GM19240 (cell line): ENCODE data around the gene CDS1.
"Not testable (repeated sequence)": the region's sequence is repeated elsewhere in the genome, so short reads cannot be mapped to it uniquely, and the experiment has no call there.

Experiments used
- DNase-seq: peaks from one replicate; pipeline ENCODE4 v3.0.0; 2011; ENCODE audit warnings: low spot score; ENCODE audit not compliant: insufficient read length

Gene CDS1

GRCh38 chr4:84606645-84607044 is 23.7 kb downstream of the CDS1 start:
- no peak for DNase-seq

DNA sequence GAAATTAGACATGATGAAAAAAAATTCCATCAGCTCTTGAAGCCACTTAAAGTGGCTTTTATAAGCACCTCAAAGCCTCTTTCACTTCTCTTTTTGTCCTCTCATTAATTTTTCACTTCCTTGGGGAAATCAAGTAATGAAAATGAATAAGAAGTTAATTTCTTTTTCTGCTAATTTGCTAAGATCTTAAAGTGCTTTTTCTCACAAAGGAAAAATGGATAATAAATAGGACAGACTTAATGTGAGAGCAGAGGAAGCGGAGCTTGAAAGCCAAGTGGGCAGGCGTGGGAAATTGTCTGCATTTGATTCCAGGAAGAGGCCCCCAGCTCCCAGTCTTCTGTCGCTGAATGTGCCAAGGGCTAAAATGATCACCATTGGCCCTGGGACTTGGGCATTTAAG is 28.6 kb downstream of the CDS1 start:
- DNase-seq = no peak

DNA sequence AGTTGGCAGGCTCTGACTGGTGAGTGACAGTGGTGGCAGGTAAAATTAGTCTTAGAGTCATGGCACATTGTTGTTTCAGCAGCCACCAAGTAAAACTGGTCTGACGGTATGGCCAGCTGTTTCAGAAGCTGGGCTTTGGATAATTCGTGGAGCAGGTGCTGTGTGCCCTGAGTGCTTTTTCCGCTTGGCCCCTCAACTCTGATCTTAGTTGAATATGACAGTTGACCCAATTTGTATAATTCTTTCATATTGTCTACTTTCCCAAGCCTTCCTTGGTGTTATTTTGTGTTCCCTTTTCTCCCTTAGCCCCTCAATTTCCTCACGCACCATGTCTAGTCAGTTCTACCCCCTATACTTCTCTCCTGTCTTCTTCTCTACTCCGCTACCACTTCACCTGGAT is 32.0 kb downstream of the CDS1 start:
- DNase-seq = no peak

- DNase-seq = no peak
Observed at GRCh38 chr4:84615355-84615754, 32.4 kb downstream of the CDS1 start.

GRCh38 chr4:84622959-84623358 is 40.0 kb downstream of the CDS1 start:
- DNase-seq = no peak

- DNase-seq = no peak
Observed at GRCh38 chr4:84623661-84624060, 40.7 kb downstream of the CDS1 start.

DNA sequence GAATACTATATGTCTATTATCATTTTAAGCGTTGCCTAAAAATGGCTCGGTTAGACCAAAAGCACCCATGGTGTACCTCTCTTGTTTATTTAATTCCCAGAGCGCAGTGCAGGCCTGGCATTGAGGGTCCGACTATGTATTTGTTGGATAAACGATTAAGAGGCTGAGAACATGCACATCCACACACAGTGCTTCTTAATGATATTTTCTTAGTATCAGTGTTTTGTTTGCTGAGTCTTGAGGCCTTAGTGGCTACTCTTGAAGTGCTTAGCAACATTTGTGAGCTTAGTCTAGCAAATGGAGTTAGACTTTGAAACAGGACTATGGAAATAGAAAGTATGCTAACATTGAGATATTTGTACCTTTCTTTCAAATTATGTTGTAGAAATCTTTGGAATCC is 43.7 kb downstream of the CDS1 start:
- DNase-seq = no peak

GRCh38 chr4:84631573-84631972 is 48.6 kb downstream of the CDS1 start:
- no peak for DNase-seq

GRCh38 chr4:84632092-84632491 is 49.2 kb downstream of the CDS1 start:
- no peak for DNase-seq

- no peak for DNase-seq
Observed at GRCh38 chr4:84634961-84635360, 52.0 kb downstream of the CDS1 start.

GRCh38 chr4:84638092-84638491 is 55.2 kb downstream of the CDS1 start:
- no peak for DNase-seq

GRCh38 chr4:84639145-84639544 is 56.2 kb downstream of the CDS1 start:
- DNase-seq = no peak

GRCh38 chr4:84644087-84644486 is 61.2 kb downstream of the CDS1 start:
- no peak for DNase-seq

DNA sequence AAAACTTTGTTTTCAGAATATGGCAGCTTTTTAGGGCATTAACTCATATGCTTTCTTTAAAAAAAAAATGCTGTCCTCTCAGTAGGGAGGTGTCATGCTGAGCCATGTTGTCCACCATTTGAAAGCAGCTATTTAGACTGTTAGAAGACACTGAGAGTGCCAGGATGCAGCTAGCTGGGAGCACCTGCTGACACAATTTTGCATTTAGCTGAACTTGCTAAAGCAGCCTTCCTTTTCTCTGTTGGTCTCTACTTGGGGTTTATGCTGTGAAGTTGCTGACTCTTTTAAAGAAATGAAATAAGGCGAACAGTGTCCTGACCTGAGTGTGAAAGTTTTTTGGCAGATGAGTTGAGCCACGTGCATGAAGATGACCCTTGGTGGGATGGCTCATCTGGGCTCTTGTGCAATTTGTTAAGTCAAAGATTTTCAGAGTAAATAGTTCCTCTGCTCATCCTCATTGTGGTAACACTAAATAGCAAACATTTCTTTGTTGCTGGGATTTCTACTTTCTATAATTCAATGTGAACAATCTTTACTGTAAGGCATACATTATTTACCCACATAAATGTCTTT is 64.5 kb downstream of the CDS1 start:
- DNase-seq = no peak

- DNase-seq = no peak
Observed at GRCh38 chr4:84648178-84648577, 65.3 kb downstream of the CDS1 start.

GRCh38 chr4:84648863-84649647 is 66.1 kb downstream of the CDS1 start:
- DNase-seq = no peak

DNA sequence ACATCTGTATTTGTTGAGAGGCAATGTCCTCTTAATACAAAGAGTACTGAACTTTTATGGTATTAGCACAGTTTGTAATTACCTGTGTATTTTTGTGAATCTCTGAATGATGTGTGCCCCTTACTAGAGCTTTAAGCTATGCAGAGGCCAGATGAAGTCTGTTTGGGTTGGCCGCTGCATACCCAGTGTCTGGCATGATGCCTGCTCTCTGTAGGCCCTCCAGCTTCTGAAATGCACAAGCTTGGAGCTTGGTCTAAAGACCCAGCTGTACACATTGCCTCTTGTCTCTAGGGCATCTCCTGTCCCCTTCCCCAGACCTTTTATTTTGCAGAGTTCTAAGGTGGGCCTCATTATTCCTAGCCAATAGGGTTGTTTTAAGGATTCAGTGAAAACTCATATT is 68.6 kb downstream of the CDS1 start:
- no peak for DNase-seq

DNA sequence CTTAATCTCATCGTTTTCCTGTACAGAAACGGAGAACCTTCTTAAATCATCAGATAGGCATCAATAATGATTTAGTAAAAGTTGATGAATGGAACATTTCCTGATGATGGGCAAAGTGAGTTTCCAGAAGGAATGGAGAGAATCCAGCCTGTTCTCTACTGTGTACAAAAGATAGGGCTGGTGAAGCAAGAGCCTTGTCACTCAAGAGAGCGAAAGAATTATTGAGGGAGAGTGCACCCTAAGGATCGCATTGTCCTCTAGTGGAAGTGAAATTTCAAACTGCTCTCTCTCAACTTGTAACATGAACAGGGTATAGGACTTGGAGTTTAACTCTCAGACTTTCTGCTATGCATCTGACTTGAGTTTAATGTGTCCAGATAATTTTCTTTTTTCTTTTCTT is 69.6 kb downstream of the CDS1 start:
- no peak for DNase-seq

DNA sequence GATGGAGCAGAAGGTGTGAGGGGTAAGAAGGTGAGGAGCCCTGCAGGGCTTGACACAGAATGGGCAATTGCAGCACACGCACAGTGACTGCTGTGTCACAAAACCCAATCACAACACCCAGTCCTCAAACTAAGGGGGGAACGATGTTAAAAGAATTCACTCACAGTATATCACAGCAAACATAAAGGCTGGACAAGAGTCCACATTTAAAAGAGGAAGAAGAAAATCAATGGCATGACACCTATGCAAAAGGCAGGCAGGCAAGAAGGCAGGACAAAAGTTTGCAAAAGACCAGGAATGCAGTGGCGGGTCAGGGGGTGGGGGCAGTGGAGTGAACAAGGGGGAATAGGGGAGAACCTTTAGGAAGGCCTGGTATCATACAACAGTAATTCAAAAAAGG is 77.7 kb downstream of the CDS1 start:
- no peak for DNase-seq

DNA sequence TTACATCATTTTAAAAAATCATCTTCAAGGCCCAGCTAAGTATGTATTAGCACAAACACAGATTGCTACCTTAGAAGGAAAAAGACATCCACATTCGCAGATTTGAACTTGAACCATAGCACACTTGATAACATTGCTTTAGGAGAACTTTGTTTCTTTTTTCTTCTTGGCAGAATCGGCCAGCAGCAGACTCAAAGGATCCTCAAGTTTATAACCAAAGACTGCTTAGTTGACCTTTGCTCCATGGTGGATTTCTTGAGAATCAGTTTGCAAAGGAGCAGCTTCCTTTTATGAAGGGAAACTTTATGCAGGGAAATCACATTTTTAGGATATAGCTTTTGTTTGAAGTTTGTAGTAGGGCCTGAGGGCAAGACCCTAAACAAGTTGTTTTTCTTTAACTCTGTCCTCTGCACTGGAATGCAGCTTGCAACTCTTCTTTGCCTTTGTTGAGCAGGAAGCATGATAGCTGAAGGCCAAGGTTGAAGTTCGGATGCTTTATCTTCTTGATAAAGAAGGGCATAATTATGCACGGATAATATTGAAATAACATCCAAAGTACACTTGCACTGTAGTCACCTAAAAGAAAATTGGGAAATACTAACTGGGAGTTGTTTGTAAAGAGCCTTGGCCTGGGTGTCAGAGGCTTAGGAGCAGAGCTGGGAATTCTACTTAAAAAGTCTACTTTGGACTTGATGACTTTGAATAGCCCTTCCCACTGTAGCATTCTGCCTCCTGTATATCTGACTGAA is 78.4 kb downstream of the CDS1 start:
- DNase-seq = no peak

GRCh38 chr4:84664767-84665166 is 81.8 kb downstream of the CDS1 start:
- not testable (repeated sequence) for DNase-seq

DNA sequence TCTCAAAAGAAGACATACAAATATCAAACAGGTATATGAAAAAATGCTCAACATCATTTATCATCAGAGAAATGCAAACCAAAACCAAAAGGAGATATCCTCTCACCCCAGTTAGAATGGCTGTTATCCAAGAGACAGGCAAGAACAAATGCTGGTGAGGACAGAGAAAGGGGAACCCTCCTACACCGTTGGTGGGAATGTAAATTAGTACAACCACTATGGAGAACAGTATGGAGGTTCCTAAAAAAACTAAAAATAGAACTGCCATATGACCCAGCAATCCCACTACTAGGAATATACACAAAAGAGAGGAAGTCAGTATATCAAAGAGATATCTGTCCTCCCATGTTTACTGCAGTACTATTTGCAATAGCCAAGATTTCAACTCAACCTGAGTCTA is 83.5 kb downstream of the CDS1 start:
- DNase-seq = no peak

GRCh38 chr4:84669201-84669600 is 86.3 kb downstream of the CDS1 start:
- DNase-seq = no peak
